ENCODE measurements around the gene CALY.

DNA sequence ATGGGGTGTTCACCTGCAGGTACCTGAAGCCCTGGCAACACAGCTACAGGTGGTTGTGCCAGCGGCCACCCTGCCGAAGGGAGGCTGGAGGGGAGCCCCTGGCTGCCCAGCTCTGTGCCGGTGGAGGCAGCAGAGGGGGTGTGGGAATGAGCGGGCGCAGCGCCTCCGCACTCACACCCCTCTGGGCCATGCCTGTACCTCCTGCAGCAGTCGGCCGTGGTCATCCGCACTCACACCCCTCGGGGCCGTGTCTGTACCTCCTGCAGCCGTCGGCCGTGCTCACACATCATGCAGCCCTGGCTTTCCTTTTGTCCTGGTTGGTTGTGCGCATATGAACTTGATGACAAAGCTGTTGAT lies 26.3 kb downstream of the CALY start:
- TF ChIP-seq, protein P1, sequence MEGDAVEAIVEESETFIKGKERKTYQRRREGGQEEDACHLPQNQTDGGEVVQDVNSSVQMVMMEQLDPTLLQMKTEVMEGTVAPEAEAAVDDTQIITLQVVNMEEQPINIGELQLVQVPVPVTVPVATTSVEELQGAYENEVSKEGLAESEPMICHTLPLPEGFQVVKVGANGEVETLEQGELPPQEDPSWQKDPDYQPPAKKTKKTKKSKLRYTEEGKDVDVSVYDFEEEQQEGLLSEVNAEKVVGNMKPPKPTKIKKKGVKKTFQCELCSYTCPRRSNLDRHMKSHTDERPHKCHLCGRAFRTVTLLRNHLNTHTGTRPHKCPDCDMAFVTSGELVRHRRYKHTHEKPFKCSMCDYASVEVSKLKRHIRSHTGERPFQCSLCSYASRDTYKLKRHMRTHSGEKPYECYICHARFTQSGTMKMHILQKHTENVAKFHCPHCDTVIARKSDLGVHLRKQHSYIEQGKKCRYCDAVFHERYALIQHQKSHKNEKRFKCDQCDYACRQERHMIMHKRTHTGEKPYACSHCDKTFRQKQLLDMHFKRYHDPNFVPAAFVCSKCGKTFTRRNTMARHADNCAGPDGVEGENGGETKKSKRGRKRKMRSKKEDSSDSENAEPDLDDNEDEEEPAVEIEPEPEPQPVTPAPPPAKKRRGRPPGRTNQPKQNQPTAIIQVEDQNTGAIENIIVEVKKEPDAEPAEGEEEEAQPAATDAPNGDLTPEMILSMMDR (IDR thresholded peaks at IDR 0.05): no peak
- TF ChIP-seq POLR2A (IDR thresholded peaks at IDR 0.05): no peak
